ENCODE measurements around the gene LGI4.

LGI4 gene

DNA sequence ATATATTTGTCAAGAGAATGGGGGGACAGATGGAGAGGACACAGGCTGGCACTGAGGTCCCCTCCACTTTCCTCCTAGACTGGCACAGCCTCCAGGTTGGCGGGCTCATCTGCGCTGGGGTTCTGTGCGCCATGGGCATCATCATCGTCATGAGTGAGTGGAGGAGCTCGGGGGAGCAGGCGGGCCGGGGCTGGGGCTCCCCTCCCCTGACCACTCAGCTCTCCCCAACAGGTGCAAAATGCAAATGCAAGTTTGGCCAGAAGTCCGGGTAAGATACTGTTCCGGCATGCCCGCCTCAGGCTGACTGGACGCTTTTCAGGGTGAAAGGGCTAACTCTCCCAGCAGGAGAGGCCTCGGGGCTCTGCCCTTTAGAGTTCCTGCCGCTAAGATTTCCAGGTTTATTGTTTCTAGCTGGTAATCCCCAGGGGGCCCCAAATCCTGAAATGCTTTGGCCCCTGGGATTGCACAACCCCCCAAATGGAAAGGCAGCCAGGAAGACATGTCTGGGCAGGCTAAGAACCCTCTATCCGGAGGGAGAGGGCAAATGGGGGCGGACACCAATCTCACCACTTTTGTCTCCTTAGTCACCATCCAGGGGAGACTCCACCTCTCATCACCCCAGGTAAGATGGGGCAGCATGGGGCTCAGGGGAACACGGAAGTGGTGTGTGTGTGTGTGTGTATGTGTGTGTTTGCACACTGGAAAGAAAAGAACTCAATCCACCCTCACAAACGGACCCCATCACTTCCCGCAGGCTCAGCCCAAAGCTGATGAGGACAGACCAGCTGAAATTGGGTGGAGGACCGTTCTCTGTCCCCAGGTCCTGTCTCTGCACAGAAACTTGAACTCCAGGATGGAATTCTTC, 11.9 kb downstream of the LGI4 start:
- no peak for DNase-seq

DNA sequence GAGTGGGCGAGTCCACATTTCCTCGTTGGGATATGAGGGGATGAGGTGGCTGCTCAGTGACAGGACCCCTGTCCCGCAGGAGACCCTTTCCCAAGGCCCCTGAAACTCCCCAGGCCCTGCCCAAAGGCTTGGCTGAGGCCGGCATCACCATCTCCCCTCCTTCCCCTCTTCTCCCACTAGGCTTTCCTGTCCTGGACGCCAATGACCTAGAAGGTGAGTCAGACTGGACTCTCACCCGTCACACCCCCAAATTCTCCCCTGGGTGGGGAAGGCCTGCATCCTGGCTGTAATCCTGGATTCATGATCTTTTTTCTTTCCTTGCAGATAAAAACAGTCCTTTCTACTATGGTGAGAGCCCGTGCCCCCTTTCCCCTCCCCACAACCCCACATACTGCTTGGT, 14.0 kb downstream of the LGI4 start:
- no peak for DNase-seq

DNA sequence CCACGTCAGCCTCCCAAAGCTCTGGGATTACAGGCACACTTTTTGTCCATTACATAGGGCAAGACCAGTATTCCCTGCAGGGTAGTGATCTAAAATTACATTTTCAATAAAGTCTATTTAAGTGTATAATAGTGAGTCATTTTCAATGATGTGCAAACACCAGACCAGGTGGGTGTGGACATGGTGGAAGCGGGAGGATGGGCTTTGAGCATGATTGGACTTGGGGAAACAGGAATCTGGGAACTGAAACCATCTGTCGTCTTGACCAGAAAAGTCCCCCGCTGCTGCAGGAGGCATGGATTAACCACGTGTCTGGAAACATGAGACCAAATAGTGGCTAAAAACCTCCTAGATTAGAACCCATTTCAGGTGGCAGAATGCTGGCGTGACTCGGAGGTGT, 14.4 kb downstream of the LGI4 start:
- DNase-seq, result no peak

DNA sequence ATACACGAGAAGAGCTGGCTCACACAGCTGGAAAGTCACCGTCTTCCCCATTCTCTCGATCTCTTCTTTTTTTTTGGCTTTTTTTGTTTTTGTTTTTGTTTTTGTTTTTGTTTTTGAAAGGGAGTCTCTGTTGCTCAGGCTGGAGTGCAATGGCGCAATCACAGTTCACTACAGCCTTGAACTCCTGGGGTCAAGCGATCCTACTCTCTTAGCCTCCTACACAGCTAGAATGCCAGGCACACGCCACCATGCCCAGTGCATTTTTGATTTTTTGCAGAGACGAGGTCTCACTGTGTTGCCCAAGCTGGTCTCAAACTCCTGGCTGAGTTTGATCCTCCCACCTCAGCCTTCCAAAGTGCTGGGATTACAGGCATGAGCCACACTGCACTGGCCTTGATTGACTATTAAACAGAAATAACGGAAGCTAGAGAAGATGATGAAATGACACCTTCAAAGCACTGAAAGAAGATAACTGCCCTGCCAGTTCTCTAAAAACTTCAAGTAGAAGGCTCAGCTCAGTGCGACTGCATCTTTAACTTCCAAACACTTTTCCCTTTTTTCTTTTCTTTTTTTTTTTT, 15.2 kb downstream of the LGI4 start:
- no peak for DNase-seq

DNA sequence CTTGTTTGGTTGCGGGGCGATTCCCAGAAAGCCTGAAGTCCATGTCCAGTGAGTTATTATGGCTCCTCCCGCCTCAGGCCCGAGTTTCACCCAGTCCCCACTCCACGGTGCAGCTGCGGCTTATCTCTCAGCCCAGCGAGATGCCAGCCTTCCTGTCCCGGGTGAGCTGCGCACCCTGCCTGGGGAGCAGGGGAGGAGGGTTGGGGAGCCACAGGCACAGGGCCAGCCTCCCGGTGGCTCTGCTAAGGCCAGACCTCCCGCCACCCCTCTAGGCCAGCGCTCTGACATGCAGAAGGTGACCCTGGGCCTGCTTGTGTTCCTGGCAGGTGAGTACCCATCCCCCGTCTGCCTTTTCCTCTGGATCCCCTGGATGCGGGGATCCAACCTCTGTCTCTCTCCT, 15.8 kb downstream of the LGI4 start:
- DNase-seq, result no peak

DNA sequence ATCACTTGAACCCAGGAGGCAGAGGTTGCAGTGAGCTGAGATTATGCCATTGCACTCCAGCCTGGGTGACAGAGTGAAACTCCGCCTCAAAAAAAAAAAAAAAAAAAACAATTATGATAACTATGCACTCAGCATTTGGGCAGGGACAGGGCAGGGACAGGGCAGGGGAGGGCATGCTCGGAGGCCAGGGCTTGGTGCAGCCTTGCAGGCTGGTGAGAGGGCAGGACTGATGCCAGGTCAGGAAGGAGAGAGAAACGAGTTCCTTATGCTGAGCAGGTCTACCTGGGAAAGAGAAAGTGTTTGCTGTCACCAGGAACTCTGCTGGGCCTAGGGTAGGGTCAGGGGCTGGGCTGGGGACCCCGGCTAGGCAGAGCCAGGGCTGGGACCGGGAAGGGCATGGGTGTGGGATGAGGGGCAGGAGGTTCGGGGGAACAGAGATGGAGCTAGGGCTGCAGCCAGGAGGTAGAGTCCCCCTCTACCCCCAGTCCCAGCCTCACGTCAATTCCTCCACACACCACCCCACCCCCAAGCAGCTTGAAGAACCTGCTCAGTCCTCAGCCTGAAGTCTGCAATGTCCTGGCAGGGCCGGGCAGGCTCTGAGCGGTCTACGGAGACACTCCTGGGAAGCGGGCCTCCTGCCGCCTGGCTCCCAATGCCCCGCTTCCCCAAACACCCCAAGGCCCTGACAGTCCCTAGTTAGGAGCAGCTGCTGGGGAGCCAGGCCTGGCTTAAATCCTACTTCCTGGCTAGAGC, 16.4 kb downstream of the LGI4 start:
- no peak for DNase-seq

DNA sequence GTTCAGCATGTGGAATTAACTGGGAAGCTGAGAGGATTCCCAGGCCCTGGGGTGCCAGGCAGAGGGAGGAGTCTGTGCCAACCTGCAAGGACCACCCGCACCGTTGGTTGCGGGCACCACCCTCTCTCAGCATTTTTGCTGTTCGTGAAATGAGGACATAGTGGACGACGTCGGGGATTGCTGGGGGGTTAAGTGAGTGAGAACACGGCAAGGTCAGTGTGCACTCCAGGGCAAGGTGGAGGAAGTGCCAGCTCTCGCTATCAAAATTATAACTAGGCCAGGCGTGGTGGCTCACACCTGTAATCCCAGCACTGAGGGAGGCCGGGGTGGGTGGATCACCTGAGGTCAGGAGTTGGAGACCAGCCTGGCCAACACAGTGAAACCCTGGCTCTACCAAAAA, 17.1 kb downstream of the LGI4 start:
- no peak for DNase-seq

DNA sequence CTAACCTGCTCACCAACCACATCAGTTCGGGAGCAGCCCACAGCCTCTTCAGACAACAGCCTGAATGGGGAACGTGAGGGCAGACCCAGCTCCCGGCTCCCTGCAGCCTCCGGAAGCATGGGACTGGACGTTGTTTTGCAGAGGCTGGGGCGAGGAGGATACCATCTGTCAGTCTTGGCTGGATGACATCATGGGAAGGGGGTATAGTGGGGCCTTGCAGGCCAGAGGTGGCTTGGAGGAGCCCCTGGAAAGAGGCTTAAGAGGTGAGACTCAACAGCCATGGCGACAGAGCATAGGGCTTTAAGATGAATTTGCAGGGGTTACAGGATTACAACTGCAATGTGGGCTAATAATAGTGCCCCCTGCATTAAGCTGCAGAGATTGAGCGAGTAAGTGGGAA, 17.7 kb downstream of the LGI4 start:
- no peak for DNase-seq

DNA sequence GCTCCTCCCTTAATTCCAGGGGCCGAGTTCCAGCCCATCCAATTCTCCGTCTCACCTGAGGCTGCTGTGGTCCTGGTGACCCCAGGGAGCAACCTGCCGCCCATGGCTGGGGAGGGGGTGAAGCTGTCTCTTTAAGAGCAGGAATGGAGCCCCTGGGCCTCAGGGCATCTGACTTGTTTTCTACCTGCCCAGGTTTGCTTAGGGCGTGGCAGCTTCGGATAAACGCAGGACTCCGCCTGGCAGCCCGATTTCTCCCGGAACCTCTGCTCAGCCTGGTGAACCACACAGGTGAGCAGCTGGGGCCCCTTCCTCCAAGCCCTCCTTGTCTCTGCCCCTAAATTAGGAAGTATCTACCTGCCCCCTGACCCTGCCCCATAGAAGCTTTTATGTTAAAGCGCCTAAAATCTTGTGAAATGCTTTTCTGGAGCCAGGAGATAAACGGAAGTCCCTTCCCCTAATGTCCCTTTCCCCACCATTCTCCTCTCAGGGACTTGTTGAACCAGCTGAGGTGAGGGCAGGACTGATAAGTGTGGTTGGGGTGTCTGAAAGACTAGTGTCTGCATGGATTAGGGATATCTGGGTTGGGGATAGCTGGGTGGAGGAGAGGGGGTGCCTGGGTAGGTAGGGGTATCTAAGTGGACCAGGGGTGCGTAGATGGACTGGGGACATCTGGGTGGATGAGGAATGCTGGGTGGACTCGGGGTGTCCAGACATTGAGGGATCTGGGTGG, 18.6 kb downstream of the LGI4 start:
- DNase-seq, result no peak

DNA sequence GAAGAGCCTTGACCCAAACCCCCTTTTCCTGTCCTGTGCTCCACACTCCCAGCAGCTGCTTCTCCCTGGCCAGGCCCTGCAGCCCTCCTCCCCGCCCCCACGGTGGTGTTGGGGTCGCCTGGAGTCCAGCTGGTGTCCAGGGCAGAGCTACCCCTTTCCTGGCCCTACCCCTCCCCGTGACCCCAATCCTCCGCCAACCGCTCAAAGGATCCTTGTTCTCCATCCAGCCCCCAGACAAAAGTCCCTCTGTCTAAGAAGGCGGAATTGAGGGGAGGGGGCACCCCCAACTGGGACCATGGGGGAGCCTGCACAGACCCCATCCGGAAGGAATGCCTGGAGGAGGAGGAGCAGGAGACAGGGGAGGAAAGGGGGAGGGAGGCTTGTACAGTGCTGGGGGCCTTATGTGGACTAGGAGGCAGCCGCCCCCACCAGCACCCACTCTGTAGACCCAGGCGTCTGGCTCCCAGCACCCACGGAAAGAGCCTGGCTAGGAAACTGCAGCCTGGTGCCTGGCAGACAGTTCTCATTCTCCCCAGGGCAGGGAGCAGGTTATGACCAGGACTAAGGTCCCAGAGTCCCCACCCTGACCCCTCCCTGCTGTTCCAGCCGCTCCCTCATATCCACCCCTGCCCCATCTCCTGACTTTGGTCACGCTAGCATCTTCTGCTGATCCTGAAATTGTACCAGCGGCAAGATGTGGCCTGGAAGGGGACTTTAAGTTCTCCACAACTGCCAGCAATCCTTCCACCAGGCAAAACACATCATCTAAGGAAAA, 19.5 kb downstream of the LGI4 start, which contains the start of gene FXYD3:
TSS of gene FXYD3 (plus strand) at position 647 of the 775 bp plus-strand sequence. CDS start 3,554 bp downstream, outside the sequence.
- DNase-seq, result no peak

DNA sequence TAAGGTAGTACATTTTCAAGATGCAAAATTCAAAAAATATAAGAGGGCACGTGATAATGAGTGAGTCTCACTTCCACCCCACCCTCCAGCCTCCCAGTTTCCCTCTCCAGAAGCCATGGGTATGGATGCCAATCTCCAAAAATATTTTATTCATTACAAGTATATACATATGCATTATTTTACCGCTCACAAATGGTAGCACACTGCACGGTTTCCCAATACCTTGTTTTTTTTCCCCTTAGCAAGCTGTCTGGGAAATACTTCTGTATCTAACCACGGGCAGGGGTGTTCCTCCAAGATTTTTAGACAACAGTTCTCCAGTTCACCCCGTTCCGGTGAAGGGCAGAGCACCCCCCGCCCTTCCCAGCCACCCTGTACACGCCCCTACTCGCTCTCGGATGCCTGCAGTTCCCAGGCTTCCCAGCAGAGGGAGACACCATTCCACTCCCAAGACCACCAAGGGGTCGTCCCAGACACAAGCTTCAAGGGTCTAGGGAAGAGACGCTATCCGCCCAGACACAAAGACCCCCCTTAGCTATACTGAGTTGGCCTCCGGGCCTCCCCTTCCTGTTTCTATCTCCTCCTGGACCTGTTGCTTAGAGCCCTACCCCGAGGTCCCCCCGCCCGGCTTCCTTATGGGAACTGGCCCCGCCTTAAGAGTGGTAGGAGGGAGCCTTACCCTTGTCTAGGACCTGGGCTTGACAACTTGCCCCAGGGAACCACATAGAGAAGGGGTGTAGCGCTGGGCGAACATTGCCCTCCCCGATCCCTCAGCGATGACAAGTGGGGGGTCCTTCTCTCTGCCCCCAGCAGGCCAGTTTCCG, 20.3 kb downstream of the LGI4 start:
- peak; percentile 70 for DNase-seq

DNA sequence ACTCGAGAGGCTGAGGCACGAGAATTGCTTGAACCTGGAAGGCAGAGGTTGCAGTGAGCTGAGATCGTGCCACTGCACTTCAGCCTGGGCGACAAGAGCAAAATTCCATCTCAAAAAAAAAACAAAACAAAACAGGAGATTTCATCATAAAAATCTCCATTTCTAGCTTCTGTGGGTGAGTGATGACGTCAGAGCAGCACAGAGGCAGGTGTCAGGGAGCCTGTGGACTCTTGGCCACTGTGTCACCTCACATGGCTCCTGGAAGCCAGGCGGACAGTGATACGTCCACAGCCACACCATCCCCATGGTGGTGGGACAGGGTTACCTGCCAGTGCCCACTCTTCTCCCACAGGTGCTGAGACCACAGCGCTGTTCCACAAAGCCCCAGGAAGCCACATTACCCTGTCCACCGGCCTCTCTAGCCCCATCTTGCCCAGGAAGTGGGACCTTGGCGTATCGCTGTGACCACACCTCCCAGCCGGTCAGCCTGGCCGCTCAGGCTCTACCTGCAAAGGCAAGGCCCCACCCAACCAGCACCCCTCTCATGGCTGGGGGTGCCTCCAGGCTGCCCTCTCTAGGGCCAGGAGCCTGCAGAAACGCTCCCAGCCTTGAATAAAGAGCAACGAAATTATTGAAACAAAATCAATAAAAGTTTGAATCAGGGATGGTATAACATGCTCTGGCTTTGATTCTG, 21.7 kb downstream of the LGI4 start:
- no peak for DNase-seq

DNA sequence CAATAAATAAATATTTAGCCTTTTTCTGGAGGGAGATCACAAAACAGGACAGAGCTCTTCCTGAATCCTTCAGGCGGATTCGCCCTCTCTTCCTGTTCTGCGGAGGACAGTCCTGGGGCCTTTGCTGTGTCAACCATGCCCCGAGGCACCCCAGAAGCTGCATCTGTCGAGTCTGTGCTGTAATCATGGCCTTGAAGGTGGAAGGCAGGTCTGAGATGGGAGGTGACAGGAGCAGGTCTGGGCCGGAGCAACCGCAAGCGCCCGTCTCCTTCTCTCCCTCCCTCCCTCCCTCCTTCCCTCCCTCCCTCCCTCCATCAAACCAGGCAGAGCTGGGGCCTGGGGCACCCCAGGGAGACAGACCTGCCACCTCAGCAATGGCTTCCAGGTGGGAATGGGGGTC, 23.9 kb downstream of the LGI4 start:
- DNase-seq, result no peak

DNA sequence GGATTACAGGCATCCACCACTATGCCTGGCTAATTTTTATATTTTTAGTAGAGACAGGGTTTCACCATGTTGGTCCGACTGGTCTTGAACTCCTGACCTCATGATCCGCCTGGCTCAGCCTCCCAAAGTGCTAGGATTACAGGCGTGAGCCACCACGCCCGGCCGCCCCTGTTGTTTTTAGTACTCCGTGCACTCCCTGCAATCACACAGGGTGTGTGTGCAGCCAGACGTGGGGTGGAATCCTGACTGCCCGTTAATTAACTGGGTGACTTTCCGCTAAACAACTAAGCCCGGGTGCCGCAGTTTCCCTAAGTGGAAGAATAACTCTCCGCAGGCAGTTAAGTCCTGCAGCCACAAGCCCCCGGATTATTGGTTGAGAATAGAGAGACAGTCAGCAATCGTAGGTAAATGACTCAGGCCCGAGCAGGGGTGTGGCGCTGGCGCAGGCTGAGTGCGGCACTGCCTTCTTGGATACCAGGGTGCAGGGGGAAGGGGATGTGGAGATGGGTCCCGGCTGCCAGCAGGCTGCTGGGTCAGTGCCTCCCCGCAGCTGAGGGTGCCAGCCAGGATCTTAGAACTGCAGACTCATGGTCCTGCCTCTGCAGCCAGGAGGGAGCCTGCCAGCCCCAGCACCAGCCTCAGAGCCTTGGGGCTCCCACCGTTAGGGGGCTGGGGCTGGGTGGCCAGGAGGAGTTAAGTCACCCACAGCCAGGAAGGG, 25.3 kb downstream of the LGI4 start:
- no peak for DNase-seq

DNA sequence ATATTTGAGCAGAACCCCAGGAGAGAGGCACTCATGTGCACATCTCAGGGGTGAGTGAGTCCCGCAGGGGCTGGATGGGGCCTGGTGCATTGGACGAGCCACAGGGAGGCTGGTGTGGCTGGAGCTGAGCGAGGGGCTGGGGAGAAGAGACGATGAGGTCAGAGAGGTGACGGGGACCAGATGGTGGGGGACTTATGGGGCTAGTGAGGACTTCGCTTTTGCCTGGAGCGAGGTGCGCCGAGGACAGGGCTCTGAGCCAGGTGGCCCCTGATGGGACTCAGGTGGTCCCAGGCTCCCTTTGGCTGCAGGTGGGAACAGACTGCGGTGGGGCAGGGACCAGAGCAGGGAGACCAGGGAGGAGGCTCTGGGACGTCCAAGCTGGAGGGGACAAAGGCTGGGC, 26.1 kb downstream of the LGI4 start:
- DNase-seq, result no peak

DNA sequence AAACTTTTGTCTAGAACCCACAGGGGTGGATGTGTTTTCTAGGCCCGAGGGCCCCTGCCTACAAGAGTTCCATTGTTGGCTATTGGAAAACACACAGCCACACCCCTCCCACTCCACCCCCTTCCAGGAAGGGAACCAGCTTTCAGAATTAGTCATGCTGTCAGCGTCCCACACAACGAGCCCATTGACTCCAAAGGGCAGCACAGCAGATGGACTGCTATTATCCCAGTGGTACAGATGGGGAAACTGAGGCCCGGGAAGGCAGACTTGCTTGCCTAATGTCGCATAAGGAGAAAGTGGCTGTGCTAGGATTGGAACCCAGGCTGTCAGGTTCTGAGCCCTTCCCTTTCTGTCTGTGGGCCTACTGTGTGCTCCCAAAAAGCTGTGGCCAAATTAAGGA, 27.3 kb downstream of the LGI4 start:
- no peak for DNase-seq

DNA sequence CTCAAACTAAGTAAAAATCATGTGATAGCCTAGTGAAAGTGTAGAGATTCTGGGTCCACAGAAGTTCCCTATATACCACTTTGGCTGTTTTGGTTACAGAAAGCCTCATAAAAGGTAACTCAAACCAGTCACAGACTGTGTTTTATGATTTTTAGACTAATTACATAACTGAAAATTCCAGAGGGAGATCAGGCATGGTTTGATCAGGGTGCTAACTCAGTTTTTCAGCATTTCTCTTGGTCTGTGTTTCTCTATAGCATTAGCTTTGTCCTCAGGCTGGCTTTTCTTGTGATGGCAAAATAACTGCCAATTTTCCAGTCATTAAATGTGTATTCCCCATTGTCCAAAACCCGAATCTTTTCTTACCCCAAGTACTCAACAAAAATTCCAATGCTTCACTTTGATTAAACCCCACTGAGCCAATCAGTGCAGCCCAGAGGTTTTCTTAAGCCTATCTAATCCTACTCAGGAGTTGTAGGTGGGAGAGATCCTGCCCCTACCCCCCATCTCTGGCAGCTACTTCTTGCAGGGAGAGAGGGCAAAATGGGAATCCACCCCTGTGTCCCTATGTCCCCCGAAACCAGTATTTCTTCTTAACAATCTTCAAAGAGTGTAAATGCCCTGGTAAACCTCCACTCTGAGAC, 27.8 kb downstream of the LGI4 start:
- DNase-seq, result no peak

DNA sequence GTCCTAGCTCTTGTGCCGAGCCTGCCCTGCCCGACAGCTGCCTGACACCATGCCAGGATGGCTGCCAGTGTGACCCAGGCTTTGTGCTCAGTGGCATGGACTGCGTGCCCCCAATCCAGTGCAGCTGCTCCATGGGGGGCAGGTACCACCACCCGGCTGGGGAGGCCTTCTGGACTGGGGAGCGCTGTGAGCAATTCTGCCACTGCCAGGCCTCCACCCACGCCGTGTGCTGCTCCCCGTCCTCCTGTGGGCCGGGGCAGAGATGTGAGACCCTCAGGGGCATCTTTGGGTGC, 28.6 kb downstream of the LGI4 start:
- DNase-seq, result no peak

DNA sequence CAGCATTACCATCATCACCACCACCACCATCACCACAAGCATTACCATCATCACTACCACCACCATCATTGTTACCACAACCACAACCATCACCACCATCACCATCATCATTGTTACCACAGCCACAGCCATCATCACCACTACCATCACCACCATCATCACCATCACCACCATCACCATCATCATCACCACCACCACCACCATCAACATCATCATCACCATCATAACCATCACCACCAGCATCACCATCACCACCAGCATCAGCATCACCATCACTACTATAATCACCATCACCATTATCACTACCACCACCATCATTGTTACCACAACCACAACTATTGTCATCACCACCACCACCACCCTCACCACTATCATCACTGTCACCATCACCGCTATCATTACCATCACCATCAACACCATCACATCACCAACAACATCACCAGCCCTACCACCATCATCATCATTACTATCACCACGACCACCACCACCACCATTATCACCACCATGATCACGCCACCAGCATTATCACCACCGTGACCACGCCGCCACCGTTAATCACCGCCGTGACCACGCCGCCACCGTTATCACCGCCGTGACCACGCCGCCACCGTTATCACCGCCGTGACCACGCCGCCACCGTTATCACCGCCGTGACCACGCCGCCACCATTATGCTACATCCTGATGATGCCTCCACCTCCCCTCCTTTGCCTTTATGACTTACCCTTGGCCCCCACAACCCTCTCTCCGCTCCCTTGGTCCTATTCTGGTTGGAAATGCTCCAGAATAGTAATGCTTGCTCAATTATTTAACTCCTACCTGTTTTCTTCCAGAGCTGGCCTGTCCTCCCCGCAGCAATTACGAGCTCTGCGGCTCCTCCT, 29.2 kb downstream of the LGI4 start:
- no peak for DNase-seq
